ENCODE results near the gene LRCOL1. TPM values are rescaled to one million over a fixed set of nuclear protein-coding genes. Genes with fewer than 3 reads are reported as not detected.

LRCOL1 gene
- polyA plus RNA-seq, 1 donor from 2014 or later: not detected

DNA sequence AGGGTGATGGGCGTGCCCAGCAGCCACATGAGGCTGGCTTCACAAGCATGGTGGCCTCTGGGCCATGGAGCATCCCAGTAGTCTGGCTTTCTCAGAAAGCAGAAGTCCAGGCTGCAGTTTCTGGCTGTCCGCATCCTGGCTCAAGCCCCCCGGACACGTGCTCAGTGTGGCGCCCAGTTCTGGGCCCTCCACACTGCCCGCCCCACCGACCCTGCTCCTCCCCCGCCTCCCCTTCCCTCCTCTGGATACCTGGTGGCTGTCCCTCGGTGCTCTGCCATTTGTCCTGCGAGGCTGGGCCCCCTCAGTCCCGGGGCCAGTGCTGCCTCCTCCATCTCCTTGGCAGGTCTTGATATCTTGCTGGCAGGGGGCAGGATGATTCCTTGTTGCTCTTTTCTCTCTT is 31.6 kb downstream of the LRCOL1 start:
- Mint-ChIP-seq H3K27ac (no peak overlapping the region), H3K9me3 (no peaks in the 10 kb centered on the region), H3K4me1 (peaks cover 0 to 2% (median 0%) of the 10 kb centered on the region in 3 donors), H3K36me3 (peaks cover 3% of the 10 kb centered on the region), H3K4me3 (no peak overlapping the region), H3K27me3 (no peaks in the 10 kb centered on the region)

- Mint-ChIP-seq H3K27ac (no peak overlapping the region), H3K36me3 (peaks cover 3% of the 10 kb centered on the region), H3K4me3 (no peak overlapping the region), H3K4me1 (peaks cover 0 to 2% (median 0%) of the 10 kb centered on the region in 3 donors), H3K27me3 (no peaks in the 10 kb centered on the region), H3K9me3 (no peaks in the 10 kb centered on the region)
These were observed 32.3 kb downstream of the LRCOL1 start for GRCh38 chr12:132578118-132578517.

DNA sequence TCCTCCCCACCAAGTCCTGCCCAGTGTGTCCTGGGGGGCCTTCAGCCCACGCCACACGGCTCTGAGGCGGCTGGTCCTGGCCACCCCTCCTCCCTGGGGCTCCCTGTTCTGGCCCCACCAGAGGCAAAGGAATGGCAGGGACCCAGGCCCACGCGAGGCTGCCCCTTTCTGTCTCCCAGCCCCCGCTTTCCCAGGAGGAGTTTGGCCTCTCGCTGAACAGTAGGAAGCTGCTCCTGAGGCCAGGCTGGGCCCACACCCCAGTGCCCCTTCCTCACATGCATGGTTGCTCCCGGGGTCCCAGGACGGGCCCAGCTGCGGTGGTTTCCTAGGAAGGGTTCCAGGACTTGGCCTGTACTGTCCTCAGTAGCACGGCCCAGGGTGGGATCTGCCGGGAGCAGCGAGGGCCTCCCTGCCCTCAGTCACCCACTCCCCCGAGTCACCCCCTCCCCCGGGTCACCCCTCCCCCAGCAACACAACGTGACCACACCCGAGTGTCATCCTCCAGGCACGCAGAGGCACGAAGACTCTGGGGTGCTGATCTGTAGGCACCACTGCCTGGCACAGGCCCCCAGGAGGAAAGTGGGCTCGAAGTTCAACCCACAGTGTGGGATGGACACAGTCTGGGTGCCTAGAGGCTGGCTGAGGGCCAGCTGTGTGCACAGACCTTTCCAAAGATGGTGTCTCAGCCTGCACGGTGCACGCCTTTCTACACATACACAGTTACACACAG is 33.0 kb downstream of the LRCOL1 start:
- H3K4me1 Mint-ChIP-seq: peaks cover 0 to 2% (median 0%) of the 10 kb centered on the region in 3 donors
- H3K27ac Mint-ChIP-seq: no peak overlapping the region
- H3K9me3 Mint-ChIP-seq: no peaks in the 10 kb centered on the region
- H3K27me3 Mint-ChIP-seq: no peaks in the 10 kb centered on the region
- H3K4me3 Mint-ChIP-seq: no peak overlapping the region
- H3K36me3 Mint-ChIP-seq: peaks cover 3% of the 10 kb centered on the region

- no peaks in the 10 kb centered on the region for H3K9me3 Mint-ChIP-seq
- no peaks in the 10 kb centered on the region for H3K27me3 Mint-ChIP-seq
- H3K4me3 Mint-ChIP-seq: no peak overlapping the region
- peaks cover 0 to 2% (median 0%) of the 10 kb centered on the region in 3 donors for H3K4me1 Mint-ChIP-seq
- no peak overlapping the region for H3K27ac Mint-ChIP-seq
- H3K36me3 Mint-ChIP-seq: peaks cover 3% of the 10 kb centered on the region
These were observed 33.7 kb downstream of the LRCOL1 start for GRCh38 chr12:132576701-132577100.

- no peaks in the 10 kb centered on the region for H3K27me3 Mint-ChIP-seq
- no peak overlapping the region for H3K4me3 Mint-ChIP-seq
- H3K27ac Mint-ChIP-seq: no peak overlapping the region
- H3K4me1 Mint-ChIP-seq: peaks cover 0 to 2% (median 0%) of the 10 kb centered on the region in 3 donors
- H3K36me3 Mint-ChIP-seq: peaks cover 3% of the 10 kb centered on the region
- H3K9me3 Mint-ChIP-seq: no peaks in the 10 kb centered on the region
These were observed 34.7 kb downstream of the LRCOL1 start for GRCh38 chr12:132575661-132576060.

DNA sequence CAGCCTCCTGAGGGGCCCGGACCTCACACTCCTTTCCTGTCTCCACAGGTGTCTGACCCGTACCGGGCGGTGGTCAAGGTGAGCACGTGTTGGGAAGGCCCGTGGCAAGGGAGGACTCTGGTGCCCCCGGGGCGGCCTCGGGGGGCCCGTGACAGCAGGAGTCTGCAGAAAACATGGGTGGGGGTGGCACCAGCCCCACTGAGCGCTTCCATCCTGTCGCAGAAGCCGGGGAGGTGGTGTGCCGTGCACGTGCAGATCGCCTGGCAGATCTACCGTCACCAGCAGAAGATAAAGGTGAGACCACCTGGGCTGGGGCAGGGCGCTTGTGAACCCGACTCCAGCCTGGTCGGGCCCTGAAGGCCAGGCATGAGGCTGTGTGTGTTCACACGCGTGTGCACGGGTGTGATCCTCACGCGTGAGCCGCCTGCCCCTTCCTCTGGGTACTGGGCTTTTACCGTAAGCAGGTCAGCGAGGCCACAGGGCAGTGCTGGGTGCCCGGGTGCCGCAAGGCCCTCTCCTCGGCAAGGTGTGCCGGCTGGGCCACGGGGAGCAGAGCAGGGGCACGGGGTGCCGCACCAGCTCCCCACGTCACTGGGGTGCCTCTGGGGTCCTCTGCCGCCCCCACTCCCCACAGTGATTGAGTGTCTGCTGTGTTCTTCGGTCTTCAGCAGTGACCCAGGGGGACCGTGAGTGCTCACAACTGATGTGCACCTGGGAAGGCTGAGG is 35.9 kb downstream of the LRCOL1 start:
- Mint-ChIP-seq H3K9me3 (no peaks in the 10 kb centered on the region), H3K27ac (peak overlapping the region in 1 of 3 donors; percentile 59), H3K4me3 (no peak overlapping the region), H3K27me3 (no peaks in the 10 kb centered on the region), H3K36me3 (peaks cover 3% of the 10 kb centered on the region), H3K4me1 (peaks cover 0 to 2% (median 0%) of the 10 kb centered on the region in 3 donors)

GRCh38 chr12:132572801-132573760 is 37.3 kb downstream of the LRCOL1 start:
- H3K27ac Mint-ChIP-seq: no peak overlapping the region
- H3K4me3 Mint-ChIP-seq: no peak overlapping the region
- peaks cover 0 to 2% (median 0%) of the 10 kb centered on the region in 3 donors for H3K4me1 Mint-ChIP-seq
- no peaks in the 10 kb centered on the region for H3K27me3 Mint-ChIP-seq
- H3K36me3 Mint-ChIP-seq: peaks cover 2% of the 10 kb centered on the region
- no peaks in the 10 kb centered on the region for H3K9me3 Mint-ChIP-seq

DNA sequence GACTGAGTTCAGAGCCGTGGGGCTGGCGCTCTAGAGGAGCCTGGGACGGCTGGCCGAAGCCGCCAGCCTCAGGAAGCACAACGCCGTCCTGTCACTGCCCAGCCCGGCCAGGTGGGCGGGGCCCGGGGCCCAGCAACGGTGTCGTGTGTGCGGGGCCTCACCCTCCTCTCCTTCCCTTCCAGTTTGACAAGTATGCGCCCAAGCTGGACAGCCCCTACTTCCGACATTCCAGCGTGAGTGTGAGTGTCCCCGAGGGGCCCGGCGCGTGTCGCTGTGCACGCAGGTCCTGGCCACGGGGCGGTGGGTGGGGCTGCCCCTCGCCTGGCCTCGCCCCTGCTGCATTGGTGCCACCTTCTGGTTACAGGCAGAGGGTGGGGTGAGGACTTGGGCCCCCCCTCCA is 38.3 kb downstream of the LRCOL1 start:
- no peak overlapping the region for H3K4me3 Mint-ChIP-seq
- no peaks in the 10 kb centered on the region for H3K9me3 Mint-ChIP-seq
- H3K27ac Mint-ChIP-seq: no peak overlapping the region
- H3K36me3 Mint-ChIP-seq: peaks cover 2% of the 10 kb centered on the region
- no peaks in the 10 kb centered on the region for H3K4me1 Mint-ChIP-seq
- no peaks in the 10 kb centered on the region for H3K27me3 Mint-ChIP-seq

DNA sequence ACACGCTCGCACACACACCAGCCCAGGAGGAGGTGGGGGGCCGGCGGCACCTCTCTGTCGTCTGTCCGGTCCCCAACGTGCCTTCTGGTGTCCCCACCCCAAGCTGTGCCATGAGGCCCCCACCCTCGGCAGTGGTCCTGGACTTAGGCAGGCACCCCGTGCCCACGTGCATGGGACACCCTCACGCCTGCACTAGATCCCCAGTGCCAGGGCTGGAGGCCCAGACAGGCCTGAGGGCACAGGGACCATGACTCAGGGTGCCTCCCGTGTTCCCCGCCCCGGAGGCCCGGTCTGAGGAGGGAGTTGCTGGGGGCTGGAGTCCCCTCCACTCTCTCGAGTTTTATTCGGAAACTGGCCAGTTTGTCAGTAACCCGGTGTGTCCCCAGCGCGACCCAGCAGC is 38.8 kb downstream of the LRCOL1 start:
- Mint-ChIP-seq H3K27me3 (no peaks in the 10 kb centered on the region), H3K4me3 (no peak overlapping the region), H3K4me1 (no peaks in the 10 kb centered on the region), H3K27ac (no peak overlapping the region), H3K36me3 (peaks cover 2% of the 10 kb centered on the region), H3K9me3 (no peaks in the 10 kb centered on the region)

GRCh38 chr12:132571051-132571450 is 39.3 kb downstream of the LRCOL1 start:
- Mint-ChIP-seq H3K9me3 (no peaks in the 10 kb centered on the region), H3K27ac (no peak overlapping the region), H3K4me1 (no peaks in the 10 kb centered on the region), H3K36me3 (no peaks in the 10 kb centered on the region), H3K27me3 (no peaks in the 10 kb centered on the region), H3K4me3 (no peak overlapping the region)

- Mint-ChIP-seq H3K9me3 (no peaks in the 10 kb centered on the region), H3K27ac (no peak overlapping the region), H3K4me3 (no peak overlapping the region), H3K36me3 (no peaks in the 10 kb centered on the region), H3K4me1 (peaks cover 0 to 2% (median 0%) of the 10 kb centered on the region in 3 donors), H3K27me3 (no peaks in the 10 kb centered on the region)
These were observed 39.7 kb downstream of the LRCOL1 start for GRCh38 chr12:132570635-132571034.

DNA sequence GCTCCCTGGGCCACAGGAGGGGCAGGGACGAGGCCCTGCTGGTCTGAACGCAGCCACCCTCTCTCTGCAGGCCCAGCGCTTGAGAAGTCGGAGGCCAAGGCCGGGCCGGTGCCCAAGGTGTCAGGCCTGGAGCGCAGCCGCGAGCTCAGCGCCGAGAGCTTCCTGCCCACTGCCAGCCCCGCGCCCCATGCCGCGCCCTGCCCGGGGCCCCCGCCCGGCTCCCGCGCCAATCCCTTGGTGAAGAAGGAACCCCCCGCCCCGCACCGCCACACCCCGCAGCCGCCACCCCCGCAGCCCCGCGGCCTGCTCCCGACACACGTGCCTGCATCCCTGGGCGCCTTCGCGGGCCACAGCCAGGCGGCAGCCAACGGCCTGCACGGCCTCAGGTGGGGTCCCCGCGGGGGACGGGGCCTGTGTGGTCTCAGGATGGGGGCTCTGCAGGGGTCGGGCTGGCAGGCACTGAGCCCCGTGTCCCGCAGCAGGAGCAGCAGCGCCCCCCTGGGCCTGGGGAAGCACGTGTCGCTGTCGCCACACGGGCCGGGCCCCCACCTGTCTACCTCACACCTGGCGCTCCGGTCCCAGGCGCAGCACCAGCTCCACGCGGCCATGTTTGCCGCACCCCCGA is 40.4 kb downstream of the LRCOL1 start:
- Mint-ChIP-seq H3K9me3 (no peaks in the 10 kb centered on the region), H3K4me1 (peaks cover 0 to 3% (median 0%) of the 10 kb centered on the region in 3 donors), H3K36me3 (no peaks in the 10 kb centered on the region), H3K27me3 (no peaks in the 10 kb centered on the region), H3K4me3 (no peak overlapping the region), H3K27ac (no peak overlapping the region)

DNA sequence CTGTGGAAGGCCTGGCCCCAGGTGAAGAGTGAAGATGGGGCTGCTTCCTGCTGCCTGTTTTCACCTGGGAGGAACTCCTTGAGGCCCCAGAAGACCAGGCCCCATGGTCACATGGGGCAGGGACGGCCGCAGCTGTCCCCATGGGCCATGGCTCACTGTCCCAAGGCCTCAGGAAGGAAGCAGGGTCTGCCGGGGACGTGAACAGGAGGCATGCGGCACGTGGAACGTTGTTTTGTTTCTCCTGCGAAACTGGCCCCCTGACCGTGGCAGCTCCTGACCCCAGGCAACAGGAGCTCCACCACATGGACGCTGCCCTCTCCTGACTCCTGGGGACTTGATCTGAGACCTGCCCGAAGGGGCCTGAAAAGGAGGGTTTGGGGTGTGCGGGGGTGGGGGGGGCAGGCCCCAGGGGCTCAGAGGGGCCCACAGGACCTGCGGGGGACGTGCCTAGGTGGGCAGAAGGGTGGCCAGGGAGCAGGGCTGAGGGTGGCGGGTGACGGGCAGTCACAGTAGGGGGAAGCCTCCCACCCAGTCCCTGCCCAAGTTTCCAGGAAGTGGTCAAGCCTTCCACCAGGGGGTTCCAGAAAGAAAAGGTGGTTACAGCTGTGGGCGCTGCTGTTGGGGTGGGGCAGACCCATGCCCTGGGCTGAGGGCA is 41.4 kb downstream of the LRCOL1 start:
- H3K27ac Mint-ChIP-seq: no peak overlapping the region
- H3K4me3 Mint-ChIP-seq: no peak overlapping the region
- no peaks in the 10 kb centered on the region for H3K9me3 Mint-ChIP-seq
- no peaks in the 10 kb centered on the region for H3K27me3 Mint-ChIP-seq
- peaks cover 0 to 3% (median 0%) of the 10 kb centered on the region in 3 donors for H3K4me1 Mint-ChIP-seq
- no peaks in the 10 kb centered on the region for H3K36me3 Mint-ChIP-seq

GRCh38 chr12:132568301-132568700 is 42.1 kb downstream of the LRCOL1 start:
- H3K27ac Mint-ChIP-seq: no peak overlapping the region
- peaks cover 0 to 4% (median 2%) of the 10 kb centered on the region in 3 donors for H3K4me1 Mint-ChIP-seq

More at GRCh38 chr12:132568301-132568700, 42.1 kb downstream of the LRCOL1 start:
- H3K4me3 Mint-ChIP-seq: no peak overlapping the region
- no peaks in the 10 kb centered on the region for H3K36me3 Mint-ChIP-seq
- no peaks in the 10 kb centered on the region for H3K9me3 Mint-ChIP-seq
- no peaks in the 10 kb centered on the region for H3K27me3 Mint-ChIP-seq

All from IgD-negative memory B cell (primary cell).